Measurements from ENCODE around the gene SORL1. TPM values are rescaled to one million over a fixed set of nuclear protein-coding genes. Genes with fewer than 3 reads are reported as not detected.

SORL1 gene
- total RNA-seq, 1 donor from 2014 or later: 11.1 TPM

DNA sequence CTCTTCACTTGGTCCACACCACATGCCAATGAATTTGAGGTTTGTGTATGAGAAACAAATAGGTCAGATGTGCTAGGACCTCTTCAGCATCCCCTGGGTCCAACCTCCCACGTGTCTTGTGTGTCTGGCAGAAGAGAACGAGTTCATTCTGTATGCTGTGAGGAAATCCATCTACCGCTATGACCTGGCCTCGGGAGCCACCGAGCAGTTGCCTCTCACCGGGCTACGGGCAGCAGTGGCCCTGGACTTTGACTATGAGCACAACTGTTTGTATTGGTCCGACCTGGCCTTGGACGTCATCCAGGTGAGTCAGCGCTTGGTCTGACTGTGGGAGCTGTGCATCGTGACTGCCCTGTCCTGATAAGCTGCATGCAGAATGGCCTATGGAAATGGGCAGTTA, 101.7 kb downstream of the SORL1 start:
- Mint-ChIP-seq H3K27me3 (ENCODE audit: unreplicated experiment) (no peaks in the 10 kb centered on the region), H3K36me3 (ENCODE audit: unreplicated experiment) (no peaks in the 10 kb centered on the region), H3K27ac (ENCODE audit: unreplicated experiment) (no peak overlapping the region), H3K4me1 (ENCODE audit: low read depth, unreplicated experiment) (peaks cover 14% of the 10 kb centered on the region), H3K9me3 (ENCODE audit: unreplicated experiment) (no peaks in the 10 kb centered on the region), H3K4me3 (ENCODE audit: unreplicated experiment) (no peak overlapping the region)
- DNase-seq: no peak
- TF ChIP-seq, protein P1, sequence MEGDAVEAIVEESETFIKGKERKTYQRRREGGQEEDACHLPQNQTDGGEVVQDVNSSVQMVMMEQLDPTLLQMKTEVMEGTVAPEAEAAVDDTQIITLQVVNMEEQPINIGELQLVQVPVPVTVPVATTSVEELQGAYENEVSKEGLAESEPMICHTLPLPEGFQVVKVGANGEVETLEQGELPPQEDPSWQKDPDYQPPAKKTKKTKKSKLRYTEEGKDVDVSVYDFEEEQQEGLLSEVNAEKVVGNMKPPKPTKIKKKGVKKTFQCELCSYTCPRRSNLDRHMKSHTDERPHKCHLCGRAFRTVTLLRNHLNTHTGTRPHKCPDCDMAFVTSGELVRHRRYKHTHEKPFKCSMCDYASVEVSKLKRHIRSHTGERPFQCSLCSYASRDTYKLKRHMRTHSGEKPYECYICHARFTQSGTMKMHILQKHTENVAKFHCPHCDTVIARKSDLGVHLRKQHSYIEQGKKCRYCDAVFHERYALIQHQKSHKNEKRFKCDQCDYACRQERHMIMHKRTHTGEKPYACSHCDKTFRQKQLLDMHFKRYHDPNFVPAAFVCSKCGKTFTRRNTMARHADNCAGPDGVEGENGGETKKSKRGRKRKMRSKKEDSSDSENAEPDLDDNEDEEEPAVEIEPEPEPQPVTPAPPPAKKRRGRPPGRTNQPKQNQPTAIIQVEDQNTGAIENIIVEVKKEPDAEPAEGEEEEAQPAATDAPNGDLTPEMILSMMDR (IDR thresholded peaks at IDR 0.05; ENCODE audit: partially characterized antibody, unreplicated experiment): no peak

DNA sequence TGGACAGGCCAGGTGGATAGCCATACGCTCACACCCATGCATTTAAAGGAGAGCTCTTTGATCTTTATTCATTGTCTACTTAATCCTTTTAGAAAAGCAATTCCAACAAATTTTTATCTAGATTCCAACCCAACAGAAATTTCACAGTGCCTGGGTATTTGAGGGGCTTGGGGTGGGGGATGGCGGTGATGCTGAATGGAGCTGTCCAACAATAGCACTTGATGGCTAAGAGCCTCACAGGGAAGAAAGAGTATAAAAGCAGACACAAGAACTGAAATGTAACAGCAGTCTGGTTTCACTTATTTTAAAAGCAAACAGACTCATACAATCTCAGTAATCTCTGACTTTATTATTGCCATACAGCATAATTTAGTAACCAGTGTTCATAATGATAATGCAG, 102.4 kb downstream of the SORL1 start:
- TF ChIP-seq, protein P1 (IDR thresholded peaks at IDR 0.05; ENCODE audit: partially characterized antibody, unreplicated experiment): no peak
- peaks cover 14% of the 10 kb centered on the region for H3K4me1 Mint-ChIP-seq (ENCODE audit: low read depth, unreplicated experiment)
- H3K9me3 Mint-ChIP-seq (ENCODE audit: unreplicated experiment): no peaks in the 10 kb centered on the region
- DNase-seq: no peak
- no peaks in the 10 kb centered on the region for H3K36me3 Mint-ChIP-seq (ENCODE audit: unreplicated experiment)
- no peak overlapping the region for H3K27ac Mint-ChIP-seq (ENCODE audit: unreplicated experiment)
- no peak overlapping the region for H3K4me3 Mint-ChIP-seq (ENCODE audit: unreplicated experiment)
- no peaks in the 10 kb centered on the region for H3K27me3 Mint-ChIP-seq (ENCODE audit: unreplicated experiment)

DNA sequence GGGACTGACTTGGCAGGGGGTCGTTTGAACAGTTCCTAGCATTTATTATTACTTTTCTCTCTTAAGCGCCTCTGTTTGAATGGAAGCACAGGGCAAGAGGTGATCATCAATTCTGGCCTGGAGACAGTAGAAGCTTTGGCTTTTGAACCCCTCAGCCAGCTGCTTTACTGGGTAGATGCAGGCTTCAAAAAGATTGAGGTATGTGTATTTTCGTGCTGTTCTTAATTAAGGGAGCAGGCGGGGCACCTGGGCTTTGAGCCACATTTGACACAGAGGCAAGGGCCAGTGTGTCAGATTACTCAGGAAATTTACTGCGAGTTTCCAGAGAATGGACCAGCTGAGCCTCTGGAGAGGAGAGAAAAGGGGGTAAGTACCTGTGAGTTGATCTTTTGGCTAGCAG, 103.0 kb downstream of the SORL1 start:
- no peaks in the 10 kb centered on the region for H3K27me3 Mint-ChIP-seq (ENCODE audit: unreplicated experiment)
- no peak for DNase-seq
- H3K27ac Mint-ChIP-seq (ENCODE audit: unreplicated experiment): no peak overlapping the region
- H3K4me3 Mint-ChIP-seq (ENCODE audit: unreplicated experiment): no peak overlapping the region
- TF ChIP-seq, protein P1 (IDR thresholded peaks at IDR 0.05; ENCODE audit: partially characterized antibody, unreplicated experiment): no peak
- H3K36me3 Mint-ChIP-seq (ENCODE audit: unreplicated experiment): no peaks in the 10 kb centered on the region
- peaks cover 14% of the 10 kb centered on the region for H3K4me1 Mint-ChIP-seq (ENCODE audit: low read depth, unreplicated experiment)
- H3K9me3 Mint-ChIP-seq (ENCODE audit: unreplicated experiment): no peaks in the 10 kb centered on the region

DNA sequence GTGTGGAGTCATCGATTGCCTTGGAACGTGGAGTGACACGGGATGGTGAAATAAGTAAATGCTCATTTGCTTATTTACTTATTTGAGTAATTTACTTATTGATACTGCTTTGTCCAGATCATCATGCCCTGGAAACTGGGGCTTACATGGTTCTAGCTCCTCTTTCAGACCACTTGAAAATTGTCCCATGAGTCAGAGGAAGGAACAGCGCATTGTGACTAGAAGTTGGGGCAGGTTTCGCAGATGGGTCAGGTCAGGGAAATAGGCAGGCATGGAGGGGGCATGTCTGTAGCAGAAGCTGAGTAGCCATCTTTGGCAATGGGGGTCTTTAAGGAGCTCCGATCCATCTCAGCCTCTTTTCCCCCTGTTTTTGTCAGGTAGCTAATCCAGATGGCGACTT, 104.8 kb downstream of the SORL1 start:
- no peaks in the 10 kb centered on the region for H3K9me3 Mint-ChIP-seq (ENCODE audit: unreplicated experiment)
- TF ChIP-seq, protein P1 (IDR thresholded peaks at IDR 0.05; ENCODE audit: partially characterized antibody, unreplicated experiment): no peak
- H3K36me3 Mint-ChIP-seq (ENCODE audit: unreplicated experiment): no peaks in the 10 kb centered on the region
- peaks cover 9% of the 10 kb centered on the region for H3K4me1 Mint-ChIP-seq (ENCODE audit: low read depth, unreplicated experiment)
- no peak for DNase-seq
- H3K27ac Mint-ChIP-seq (ENCODE audit: unreplicated experiment): no peak overlapping the region
- H3K4me3 Mint-ChIP-seq (ENCODE audit: unreplicated experiment): no peak overlapping the region
- no peaks in the 10 kb centered on the region for H3K27me3 Mint-ChIP-seq (ENCODE audit: unreplicated experiment)

DNA sequence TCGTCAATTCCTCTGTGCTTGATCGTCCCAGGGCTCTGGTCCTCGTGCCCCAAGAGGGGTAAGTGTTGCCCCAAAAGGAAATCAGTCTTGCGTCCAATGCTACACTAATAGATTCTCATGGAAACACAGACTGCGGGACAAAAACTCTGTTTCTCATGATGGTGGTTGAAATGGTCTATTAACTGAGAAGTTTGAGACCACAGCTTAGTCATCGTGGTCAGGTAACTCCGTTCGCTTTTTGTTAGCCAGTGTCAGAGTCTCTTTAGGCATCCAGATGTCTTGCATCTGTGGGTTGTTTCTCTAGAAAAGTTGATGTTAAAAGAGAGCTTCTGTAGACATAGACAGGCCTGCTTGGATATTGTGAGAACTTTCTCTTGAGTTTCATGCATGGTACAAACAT, 105.2 kb downstream of the SORL1 start:
- peaks cover 9% of the 10 kb centered on the region for H3K4me1 Mint-ChIP-seq (ENCODE audit: low read depth, unreplicated experiment)
- TF ChIP-seq, protein P1 (IDR thresholded peaks at IDR 0.05; ENCODE audit: partially characterized antibody, unreplicated experiment): no peak
- no peaks in the 10 kb centered on the region for H3K27me3 Mint-ChIP-seq (ENCODE audit: unreplicated experiment)
- no peaks in the 10 kb centered on the region for H3K9me3 Mint-ChIP-seq (ENCODE audit: unreplicated experiment)
- H3K4me3 Mint-ChIP-seq (ENCODE audit: unreplicated experiment): no peak overlapping the region
- H3K36me3 Mint-ChIP-seq (ENCODE audit: unreplicated experiment): no peaks in the 10 kb centered on the region
- no peak for DNase-seq
- H3K27ac Mint-ChIP-seq (ENCODE audit: unreplicated experiment): no peak overlapping the region

Data from glutamatergic neuron (in vitro differentiated cells).